Esophagus muscularis mucosa (tissue), 4 donors: Measurements from ENCODE around the gene RPS6KL1. TPM values are rescaled to one million over a fixed set of nuclear protein-coding genes. Genes with fewer than 3 reads are reported as not detected.
A peak's percentile ranks its signal among the peaks of the same experiment; 100 is the strongest.

ENCODE experiments used
- DNase-seq: peaks from one replicate; pipeline ENCODE4 v3.0.0-alpha.2; 2017; ENCODE audit errors: extremely low spot score
- H3K27ac ChIP-seq, 4 donors: fragments of 200-600 bp; sonication (generic); replicated peaks in 1 of 4; 1 replicate in 3 of 4; 2 replicates in 1 of 4; pipeline ENCODE4 v1.5.1; 2016 to 2019; ENCODE audit warnings: mild to moderate bottlenecking in 1 of 4
- H3K27me3 ChIP-seq, 4 donors: fragments of 200-600 bp; sonication (generic); one replicate each; pipeline versions ENCODE4 v1.5.1 to v1.6.0; 2016 to 2019
- H3K36me3 ChIP-seq, 4 donors: fragments of 200-600 bp; sonication (generic); one replicate each; pipeline ENCODE4 v1.5.1; 2016 to 2019
- H3K4me1 ChIP-seq, 4 donors: fragments of 200-600 bp; sonication (generic); one replicate each; pipeline ENCODE4 v1.5.1; 2016 to 2019
- H3K4me3 ChIP-seq, 4 donors: fragments of 200-600 bp; sonication (generic); 1 replicate in 2 of 4; 2 replicates in 2 of 4; pipeline ENCODE4 v1.5.1; 2016 to 2019; ENCODE audit warnings: mild to moderate bottlenecking in 4 of 4, moderate library complexity in 1 of 4
- H3K9me3 ChIP-seq, 4 donors: fragments of 200-600 bp; sonication (generic); 1 replicate in 3 of 4; 2 replicates in 1 of 4; pipeline ENCODE4 v1.5.1; 2016 to 2019
- EP300 ChIP-seq: sonication (generic); formaldehyde crosslinking; IDR thresholded peaks from one replicate; pipeline ENCODE4 v1.6.1; 2017; ENCODE audit warnings: antibody characterized with exemption
- POLR2A ChIP-seq: fragments of 450-650 bp; IDR thresholded peaks from one replicate; pipeline ENCODE4 v1.6.1; 2017; ENCODE audit warnings: antibody characterized with exemption, moderate library complexity, mild to moderate bottlenecking, low read depth
- POLR2AphosphoS5 ChIP-seq, 2 donors: sonication (generic); formaldehyde crosslinking; IDR thresholded peaks; one replicate each; pipeline ENCODE4 v1.6.1; 2017; ENCODE audit warnings: antibody characterized with exemption in 2 of 2
- WGBS: methylation state at CpG from one replicate; pipeline ENCODE4 v1.1.5; 2018; 5-methylcytosine and 5-hydroxymethylcytosine counted together
- intact Hi-C: fragments of 100-400 bp; cut with DNase I; formaldehyde crosslinking; loops from one replicate; pipeline ENCODE4 v1.15.1; 2023
- total RNA-seq, 4 donors: library from RNA; depleted of rRNA; stranded (reverse); fragments of >200 nt; gene quantifications; one replicate each; pipeline versions ENCODE4 v1.1.0 to v1.2.1, GENCODE V29; 2016
- TF ChIP-seq, protein P1 (sequence below), 3 experiments: fragments of 200-600 bp in 2 of 3; fragments of 450-650 bp in 1 of 3; sonication (generic) in 2 of 3; IDR thresholded peaks; one replicate each; pipeline ENCODE4 v1.5.1; 2017 to 2019; ENCODE audit warnings: antibody characterized with exemption in 3 of 3, mild to moderate bottlenecking in 2 of 3, moderate library complexity in 1 of 3

Gene RPS6KL1
- total RNA-seq, 4 donors from 2014 or later = 5.3 to 9.7 (median 7.7) TPM

DNA sequence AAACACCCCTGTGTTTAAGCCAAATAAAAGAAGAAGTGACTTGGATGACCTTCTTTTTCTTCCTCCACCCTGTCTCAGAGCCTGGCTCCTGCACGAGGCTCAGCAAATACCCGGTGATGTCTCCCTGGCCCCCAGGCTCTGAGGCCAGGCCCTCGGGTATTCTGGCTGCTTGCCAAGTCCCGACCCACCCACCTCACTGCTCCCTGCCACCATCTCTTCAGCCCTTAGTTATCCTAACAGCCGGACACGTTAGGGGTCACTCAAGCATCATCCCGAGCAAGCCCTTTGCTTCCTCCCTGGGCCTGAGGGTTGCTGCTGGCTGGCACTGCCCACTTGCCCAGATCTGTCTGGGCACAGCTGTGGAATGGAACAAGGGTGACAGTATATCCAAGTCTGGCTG, 7.2 kb downstream of the RPS6KL1 start:
- H3K9me3 ChIP-seq = no peaks in the 10 kb centered on the region
- intact Hi-C loops = loop anchor here (10.0 kb wide), 1 partner anchor 169 kb away; no protein-coding TSS in a partner anchor
- H3K36me3 ChIP-seq = peaks cover 0 to 17% (median 5%) of the 10 kb centered on the region in 4 donors
- H3K4me1 ChIP-seq = peaks cover 31 to 49% (median 39%) of the 10 kb centered on the region in 4 donors
- peak overlapping the region in 3 of 4 donors; percentile 12 to 66 (median 44) for H3K27ac ChIP-seq
- H3K27me3 ChIP-seq = no peaks in the 10 kb centered on the region
- H3K4me3 ChIP-seq = no peak overlapping the region
- WGBS = 52% methylated on average over 7 of the region's 7 CpGs
- TF ChIP-seq, protein P1, sequence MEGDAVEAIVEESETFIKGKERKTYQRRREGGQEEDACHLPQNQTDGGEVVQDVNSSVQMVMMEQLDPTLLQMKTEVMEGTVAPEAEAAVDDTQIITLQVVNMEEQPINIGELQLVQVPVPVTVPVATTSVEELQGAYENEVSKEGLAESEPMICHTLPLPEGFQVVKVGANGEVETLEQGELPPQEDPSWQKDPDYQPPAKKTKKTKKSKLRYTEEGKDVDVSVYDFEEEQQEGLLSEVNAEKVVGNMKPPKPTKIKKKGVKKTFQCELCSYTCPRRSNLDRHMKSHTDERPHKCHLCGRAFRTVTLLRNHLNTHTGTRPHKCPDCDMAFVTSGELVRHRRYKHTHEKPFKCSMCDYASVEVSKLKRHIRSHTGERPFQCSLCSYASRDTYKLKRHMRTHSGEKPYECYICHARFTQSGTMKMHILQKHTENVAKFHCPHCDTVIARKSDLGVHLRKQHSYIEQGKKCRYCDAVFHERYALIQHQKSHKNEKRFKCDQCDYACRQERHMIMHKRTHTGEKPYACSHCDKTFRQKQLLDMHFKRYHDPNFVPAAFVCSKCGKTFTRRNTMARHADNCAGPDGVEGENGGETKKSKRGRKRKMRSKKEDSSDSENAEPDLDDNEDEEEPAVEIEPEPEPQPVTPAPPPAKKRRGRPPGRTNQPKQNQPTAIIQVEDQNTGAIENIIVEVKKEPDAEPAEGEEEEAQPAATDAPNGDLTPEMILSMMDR (IDR thresholded peaks at IDR 0.05) = no peak
- TF ChIP-seq EP300 = no peak
- no peak for TF ChIP-seq POLR2AphosphoS5 (IDR thresholded peaks at IDR 0.05)
- TF ChIP-seq POLR2A = no peak
- no peak for DNase-seq

DNA sequence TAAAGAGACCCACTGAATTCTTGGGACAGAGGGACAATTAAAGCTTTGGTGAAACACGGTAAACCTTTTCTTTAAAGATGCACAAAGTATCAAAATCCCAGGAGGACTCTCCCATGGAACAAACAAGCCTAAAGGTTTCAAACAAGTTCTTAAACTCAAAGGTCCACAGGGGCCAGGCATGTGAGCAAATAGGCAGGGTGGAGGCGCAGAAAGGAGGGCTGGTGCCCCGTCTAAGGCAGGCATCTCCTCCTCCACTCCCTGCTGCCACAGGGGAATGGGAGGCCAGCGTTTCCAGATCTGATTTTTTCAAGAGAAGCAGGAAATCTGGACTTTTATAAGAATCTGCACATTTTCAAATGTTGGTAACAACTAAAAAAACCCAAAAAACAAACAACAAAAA, 7.6 kb downstream of the RPS6KL1 start:
- H3K9me3 ChIP-seq = no peaks in the 10 kb centered on the region
- peak overlapping the region in 2 of 4 donors; percentile 46 to 66 for H3K27ac ChIP-seq
- no peaks in the 10 kb centered on the region for H3K27me3 ChIP-seq
- intact Hi-C loops = loop anchor here (10.0 kb wide), 1 partner anchor 169 kb away; no protein-coding TSS in a partner anchor
- no peak for TF ChIP-seq EP300
- DNase-seq = no peak
- H3K4me1 ChIP-seq = peaks cover 31 to 49% (median 39%) of the 10 kb centered on the region in 4 donors
- no peak overlapping the region for H3K4me3 ChIP-seq
- WGBS = 81% methylated on average over 4 of the region's 4 CpGs
- peaks cover 0 to 17% (median 5%) of the 10 kb centered on the region in 4 donors for H3K36me3 ChIP-seq

DNA sequence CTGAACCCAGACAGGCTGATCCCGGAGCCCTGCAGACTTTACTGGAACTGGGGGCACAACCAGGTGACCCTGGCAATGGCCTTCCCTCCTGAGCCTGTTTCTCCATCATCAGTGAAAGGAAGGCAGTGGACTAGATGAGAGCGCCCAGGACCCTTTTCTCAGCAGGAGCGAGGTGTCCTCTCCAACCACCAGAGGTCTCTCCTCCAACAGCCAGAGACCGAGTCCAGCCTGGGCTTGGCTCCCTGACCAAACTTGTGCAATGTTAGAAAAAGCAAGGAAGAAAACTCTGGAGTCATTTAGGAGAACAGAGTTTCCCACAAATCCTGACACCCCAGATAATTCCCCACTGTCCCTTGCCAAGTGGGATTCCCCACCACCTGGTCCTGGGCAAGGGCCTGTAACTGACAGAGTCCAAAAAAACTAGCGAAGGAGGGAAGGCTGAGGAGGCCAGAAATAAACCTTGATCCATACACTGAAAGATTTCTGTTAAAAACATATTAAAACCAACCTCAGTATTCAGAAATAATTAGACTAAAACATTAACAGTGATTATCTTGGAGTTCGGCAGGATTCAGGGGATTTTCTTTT, 9.0 kb downstream of the RPS6KL1 start:
- no peak overlapping the region for H3K4me3 ChIP-seq
- H3K27ac ChIP-seq = peak overlapping the region; percentile 24 to 66 (median 42)
- H3K9me3 ChIP-seq = no peaks in the 10 kb centered on the region
- TF ChIP-seq, protein P1 (IDR thresholded peaks at IDR 0.05) = peak; percentile 53 to 70 (median 60)
- TF ChIP-seq POLR2AphosphoS5 (IDR thresholded peaks at IDR 0.05) (peak in 1 of 2 donors; percentile 44), POLR2A (no peak), EP300 (no peak)
- DNase-seq = no peak
- WGBS = 31% methylated on average over 5 of the region's 6 CpGs
- intact Hi-C loops = loop anchor here (10.0 kb wide), 1 partner anchor 171 kb away; no protein-coding TSS in a partner anchor
- H3K27me3 ChIP-seq = no peaks in the 10 kb centered on the region
- H3K36me3 ChIP-seq = peaks cover 0 to 9% (median under 1%) of the 10 kb centered on the region in 4 donors
- H3K4me1 ChIP-seq = peaks cover 31 to 49% (median 39%) of the 10 kb centered on the region in 4 donors

DNA sequence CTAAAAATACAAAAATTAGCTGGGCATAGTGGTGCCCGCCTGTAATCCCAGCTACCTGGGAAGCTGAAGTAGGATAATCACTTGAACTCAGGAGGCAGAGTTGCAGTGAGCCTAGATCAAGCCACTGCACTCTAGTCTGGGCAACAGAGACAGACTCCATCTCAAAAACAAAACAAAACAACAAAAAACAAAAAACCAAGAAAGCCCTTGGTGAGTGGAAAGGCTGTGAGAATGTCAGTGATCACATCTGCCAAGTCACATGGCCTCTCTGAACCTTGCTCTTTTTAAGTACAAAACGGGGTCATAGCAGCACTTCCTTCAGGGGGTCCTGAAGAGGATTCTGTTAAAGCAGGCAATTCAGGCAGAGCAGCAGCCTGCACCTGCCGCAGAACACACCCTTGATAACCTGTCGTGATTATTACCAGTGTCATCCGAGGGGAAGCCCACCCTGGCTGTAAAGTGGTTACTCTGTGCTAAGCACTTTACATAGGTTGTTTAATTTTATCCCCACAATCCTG, 9.6 kb downstream of the RPS6KL1 start:
- Histone ChIP-seq H3K27ac (peak overlapping the region in 1 of 4 donors; percentile 66), H3K36me3 (peaks cover 0 to 3% (median 0%) of the 10 kb centered on the region in 4 donors), H3K9me3 (no peaks in the 10 kb centered on the region), H3K4me1 (peaks cover 29 to 44% (median 37%) of the 10 kb centered on the region in 4 donors), H3K27me3 (no peaks in the 10 kb centered on the region), H3K4me3 (no peak overlapping the region)
- no peak for DNase-seq
- WGBS = 73% methylated on average over 5 of the region's 5 CpGs
- TF ChIP-seq POLR2AphosphoS5 (IDR thresholded peaks at IDR 0.05) = no peak
- no peak for TF ChIP-seq EP300
- TF ChIP-seq, protein P1 (IDR thresholded peaks at IDR 0.05) = no peak
- intact Hi-C loops = loop anchor here (10.0 kb wide), 1 partner anchor 171 kb away; no protein-coding TSS in a partner anchor

DNA sequence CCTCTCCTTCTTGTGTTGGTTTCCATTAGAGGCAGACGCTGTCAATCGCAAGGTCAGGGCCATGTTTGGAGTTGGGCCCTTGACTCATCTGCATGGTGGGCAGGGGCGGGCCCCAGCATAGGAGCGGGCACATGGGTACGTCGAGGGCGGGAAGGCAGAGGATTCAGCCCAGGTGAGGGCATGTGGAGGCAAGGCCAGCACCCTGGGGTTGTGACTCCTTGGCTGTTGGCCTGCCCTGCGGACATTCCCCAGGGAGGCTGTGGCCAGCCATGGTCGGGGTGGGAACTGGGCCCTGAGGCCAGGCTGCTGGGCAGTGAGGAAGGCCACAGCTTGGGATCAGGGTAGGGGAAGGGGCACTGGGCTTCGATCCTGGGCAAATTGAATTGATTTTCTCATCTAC, 10.3 kb downstream of the RPS6KL1 start:
- H3K27me3 ChIP-seq = no peaks in the 10 kb centered on the region
- no peaks in the 10 kb centered on the region for H3K9me3 ChIP-seq
- DNase-seq = no peak
- intact Hi-C loops = loop anchor here (10.0 kb wide), 1 partner anchor 172 kb away; no protein-coding TSS in a partner anchor
- 93% methylated on average over 4 of the region's 10 CpGs for WGBS
- no peak overlapping the region for H3K27ac ChIP-seq
- no peak overlapping the region for H3K4me3 ChIP-seq
- peaks cover 29 to 42% (median 37%) of the 10 kb centered on the region in 4 donors for H3K4me1 ChIP-seq
- TF ChIP-seq POLR2AphosphoS5 (IDR thresholded peaks at IDR 0.05) (no peak), EP300 (no peak), POLR2A (no peak)
- TF ChIP-seq, protein P1 (IDR thresholded peaks at IDR 0.05) = no peak
- no peaks in the 10 kb centered on the region for H3K36me3 ChIP-seq
